KBM-7 (cell line): Measurements from ENCODE around the gene CYGB.
"Not testable (repeated sequence)": the region's sequence is repeated elsewhere in the genome, so short reads cannot be mapped to it uniquely, and the experiment has no call there.

ENCODE experiments used
- DNase-seq: peaks from one replicate; pipeline ENCODE4 v3.0.0-alpha.2; 2015
- in situ Hi-C: fragments of 300-500 bp; cut with MboI; formaldehyde crosslinking; loops from 2 replicates; pipeline ENCODE4 v1.14.3; 2020; ENCODE audit warnings: low sequenced_read_pairs, low pct_unique_long_range_greater_than_20kb, mixed read lengths

Gene CYGB

DNA sequence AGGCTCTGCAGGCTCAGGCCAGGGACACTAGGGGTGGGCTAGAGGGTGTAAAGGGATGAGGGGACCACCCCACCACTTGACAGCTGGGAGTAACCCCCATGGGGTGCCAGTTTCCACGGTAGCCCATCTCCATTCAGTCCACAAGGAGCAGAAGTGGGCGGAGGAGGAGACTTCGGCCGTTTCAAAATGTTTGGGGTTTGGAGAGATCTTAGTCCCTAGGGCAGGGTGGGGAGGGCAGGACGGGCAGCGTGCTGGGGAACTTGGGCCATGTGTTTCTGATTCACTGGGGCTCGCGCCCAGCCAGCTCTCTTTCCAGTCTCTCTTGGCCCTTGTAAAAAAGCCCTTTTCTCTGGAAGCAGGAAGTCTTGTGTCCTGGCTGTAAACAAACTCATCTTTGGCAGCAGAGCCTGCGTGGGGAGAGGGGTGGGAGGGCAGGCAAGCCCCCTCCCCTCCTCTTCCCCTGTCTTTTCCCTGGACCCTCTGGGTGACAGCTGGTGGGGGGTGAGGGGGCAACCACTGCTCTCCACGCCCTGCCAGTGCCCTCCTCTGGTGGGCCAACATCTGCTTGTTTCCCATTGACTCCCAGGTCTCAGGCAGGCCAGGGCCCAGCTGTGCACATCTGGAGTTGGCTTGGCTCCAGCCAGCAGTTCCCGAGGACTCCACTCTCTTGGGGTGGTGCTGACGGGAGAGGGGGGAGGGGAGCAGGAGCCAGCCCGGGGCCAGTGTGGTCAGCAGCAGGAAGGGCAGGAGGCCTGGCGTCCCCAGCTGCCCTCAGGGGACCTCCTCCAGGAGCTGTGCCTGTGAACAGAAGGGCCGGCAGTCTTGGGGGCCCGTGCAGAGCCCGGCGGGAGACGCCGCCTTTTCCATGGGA lies 8.1 kb downstream of the CYGB start:
- peak; percentile 21 for DNase-seq
- in situ Hi-C loops, result no loop called here

DNA sequence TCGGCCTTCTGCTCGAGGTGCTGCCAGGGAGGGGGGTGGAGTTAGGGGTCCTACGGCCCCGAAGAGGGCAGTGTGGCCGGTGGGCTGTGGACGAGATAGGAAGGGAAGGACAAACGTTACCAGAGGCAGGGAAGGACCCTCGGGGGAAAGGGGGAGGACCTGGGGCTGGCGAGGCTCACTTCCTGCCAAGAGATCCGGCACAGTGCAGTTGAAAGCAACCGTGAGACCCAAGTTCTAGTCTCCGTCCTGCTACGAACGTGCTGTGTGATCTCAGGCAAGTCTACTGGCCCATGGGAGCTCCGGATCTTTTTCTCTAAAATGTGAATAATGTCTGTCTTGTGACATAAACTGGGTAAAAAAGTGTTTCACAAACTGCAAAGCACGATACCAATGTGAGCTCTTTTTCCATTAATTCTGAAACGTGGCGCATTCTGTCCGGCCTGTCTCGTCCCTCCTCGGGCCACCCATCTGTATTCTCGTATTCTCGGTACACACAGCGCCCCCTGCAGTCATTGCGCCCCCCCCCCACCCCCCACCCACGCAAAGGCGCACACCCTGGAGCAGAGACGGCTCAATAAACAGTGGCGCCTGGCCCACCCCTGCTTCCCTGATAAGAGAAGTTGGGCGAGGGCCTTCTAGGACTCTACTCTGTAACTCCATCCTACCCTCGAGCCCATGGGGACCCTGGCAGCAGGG lies 8.8 kb downstream of the CYGB start:
- no peak for DNase-seq
- in situ Hi-C loops, result no loop called here

DNA sequence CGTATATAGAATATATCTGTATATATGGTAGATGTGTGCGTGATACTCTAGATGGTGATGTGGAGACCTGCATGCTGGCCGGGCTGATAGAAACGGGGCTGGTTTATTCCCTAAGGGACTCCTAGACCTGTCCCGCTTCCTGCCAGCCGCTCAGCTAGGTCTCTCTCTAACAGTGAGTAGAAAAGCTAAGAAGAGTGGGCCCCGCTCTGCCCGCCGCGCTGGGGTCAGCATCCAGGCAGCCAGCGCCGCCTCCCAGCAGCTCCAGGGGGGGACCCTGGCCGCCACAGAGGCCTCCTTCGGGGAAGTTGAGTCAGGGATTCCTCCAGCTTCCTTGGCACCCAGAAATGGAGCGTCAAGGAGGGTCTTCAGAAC lies 9.4 kb downstream of the CYGB start:
- no peak for DNase-seq
- in situ Hi-C loops, result no loop called here

DNA sequence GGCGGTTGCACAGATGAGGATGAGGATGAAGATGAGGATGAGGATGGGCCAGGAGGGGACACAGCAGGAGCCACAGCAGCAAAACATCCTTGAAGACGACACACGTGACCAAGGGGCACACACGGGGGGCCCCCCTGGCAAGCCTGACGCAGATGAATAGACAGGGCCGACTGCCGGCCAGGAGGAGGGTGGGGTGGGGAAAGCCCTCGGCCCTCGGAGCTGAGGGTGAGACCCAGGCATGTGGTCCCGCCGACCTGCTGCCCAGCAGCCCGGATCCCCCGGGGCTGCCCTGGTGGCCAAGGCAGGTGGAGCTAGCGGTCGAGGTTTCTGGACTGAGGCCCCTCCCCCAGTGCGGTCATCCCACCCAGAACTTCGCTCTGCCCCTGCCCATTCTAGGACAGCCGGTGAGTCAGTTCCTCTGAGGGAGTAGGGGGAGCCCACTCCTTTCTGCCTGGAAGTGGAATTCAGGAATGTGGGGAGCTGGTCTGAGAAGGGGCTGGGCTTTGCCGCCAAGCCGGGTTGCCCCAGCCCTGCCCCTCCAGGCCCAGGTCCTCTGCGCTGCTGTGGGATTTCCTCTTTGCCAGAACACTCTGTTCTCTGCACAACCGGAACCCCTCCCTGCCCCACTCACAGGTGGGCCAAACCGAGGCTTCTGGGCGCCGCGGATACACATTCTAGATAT lies 9.9 kb downstream of the CYGB start:
- DNase-seq, result no peak
- in situ Hi-C loops, result no loop called here

DNA sequence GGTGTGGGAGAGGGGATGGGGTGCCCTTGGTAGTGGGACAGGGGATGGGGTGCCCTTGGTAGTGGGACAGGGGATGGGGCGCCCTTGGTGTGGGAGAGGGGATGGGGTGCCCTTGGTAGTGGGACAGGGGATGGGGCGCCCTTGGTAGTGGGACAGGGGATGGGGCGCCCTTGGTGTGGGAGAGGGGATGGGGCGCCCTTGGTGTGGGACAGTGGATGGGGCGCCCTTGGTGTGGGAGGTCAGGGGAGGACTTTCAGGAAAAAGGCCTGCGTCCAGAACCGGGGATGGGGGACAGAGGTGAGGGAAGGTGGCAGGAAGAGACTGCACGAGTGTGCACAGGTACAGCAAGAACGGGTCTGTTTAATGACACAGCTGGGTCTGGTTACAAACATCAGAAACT lies 10.5 kb downstream of the CYGB start:
- DNase-seq, in situ Hi-C loops: not testable (repeated sequence)

DNA sequence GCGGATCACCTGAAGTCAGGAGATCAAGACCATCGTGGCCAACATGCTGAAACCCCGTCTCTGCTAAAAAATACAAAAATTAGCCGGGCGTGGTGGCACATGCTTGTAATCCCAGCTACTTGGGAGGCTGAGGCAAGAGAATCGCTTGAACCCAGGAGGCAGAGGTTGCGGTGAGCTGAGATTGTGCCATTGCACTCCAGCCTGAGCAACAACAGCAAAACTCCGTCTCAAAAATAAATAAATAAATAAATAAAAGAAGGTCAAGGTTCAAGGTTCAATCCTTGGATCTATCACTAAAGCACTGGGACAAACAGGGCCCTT lies 12.0 kb downstream of the CYGB start:
- in situ Hi-C loops, DNase-seq: not testable (repeated sequence)

DNA sequence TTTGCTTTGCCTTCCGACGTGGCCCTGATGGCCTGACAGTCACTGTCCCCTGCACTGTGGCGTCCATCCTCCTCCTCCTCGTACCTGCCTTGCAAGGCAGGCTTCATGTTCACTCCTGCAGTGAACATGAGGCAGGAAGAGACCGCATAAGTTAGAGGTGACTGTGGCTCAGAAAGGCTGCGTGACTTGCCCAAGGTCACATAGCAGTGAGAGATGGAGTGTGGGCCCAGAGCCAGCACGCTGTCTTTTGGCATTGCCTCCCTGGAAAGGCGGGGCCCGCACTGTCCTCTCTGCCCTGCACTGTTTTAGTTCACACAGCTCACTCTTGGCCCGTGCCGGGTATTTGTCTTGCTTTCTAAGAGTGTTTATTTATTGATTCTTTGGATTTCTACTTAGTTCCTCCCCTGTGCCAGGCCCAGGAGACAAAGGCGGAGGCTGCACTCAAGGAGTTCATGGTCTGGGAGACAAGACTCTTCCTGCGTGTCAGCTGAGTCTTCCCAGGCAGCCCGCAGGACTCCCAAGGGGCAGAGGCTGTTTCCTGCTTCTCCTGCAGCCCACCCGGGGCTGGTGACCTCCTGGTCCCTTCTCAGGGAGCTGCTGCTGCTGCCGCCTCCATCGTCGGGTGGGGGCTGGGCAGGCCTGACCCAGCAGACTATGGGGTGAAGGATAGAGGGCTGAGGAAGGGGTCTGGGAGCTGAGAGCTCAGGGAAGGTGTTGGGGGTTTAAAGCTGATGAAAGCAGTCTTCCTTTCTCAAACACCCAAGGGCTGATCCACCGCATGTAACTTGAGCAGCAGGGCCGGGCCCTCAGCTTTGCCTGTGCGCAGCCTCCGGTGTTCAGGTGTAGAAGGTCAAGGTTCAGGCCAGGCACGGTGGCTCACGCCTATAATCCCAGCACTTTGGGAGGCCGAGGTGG lies 12.7 kb downstream of the CYGB start:
- in situ Hi-C loops, result no loop called here
- no peak for DNase-seq

DNA sequence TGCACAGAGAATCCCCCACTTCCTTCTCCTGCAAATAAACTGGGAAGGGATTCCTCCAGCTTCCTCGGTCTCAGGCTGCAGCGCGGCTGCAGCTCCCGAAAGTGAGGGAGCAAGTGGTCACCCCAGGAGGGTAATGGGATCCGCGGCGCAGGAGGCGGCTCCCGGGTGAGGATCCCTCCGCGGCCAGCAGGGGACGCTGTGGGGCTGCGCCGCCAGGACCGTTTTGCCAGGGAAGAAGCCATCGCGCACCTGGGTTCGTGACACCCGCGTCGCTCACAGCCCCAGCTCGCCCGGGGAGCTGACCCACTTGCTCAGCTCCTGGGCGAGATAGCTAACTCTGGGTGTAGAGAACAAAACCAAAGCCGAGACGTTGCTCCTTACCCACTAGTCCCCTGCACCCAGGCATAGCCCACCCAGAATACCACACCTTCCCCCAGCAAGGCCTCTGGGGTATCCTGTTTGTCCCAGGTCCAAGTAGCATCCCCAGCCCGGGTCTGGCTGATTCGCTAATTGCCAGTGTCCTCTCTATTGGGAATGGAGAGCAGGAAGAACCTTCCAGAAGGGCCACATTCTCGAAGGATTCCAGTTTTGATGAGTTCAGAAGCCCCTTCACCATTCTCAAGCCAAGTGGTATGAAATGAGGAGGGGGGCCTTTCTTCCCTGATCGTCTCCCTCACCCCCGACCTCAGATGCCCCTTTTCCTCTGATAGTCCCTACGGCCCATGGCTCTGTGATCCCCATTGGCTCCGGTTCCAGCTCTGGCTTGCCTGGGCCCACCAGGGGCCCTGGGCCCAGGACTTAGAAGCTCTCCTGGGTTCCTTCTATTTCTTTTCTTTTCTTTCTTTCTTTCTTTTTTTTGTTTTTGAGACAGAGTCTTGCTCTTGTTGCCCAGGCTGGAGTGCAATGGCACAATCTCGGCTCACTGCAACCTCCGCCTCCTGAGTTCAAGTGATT lies 14.1 kb downstream of the CYGB start:
- DNase-seq, result peak; percentile 85
- in situ Hi-C loops, result no loop called here

DNA sequence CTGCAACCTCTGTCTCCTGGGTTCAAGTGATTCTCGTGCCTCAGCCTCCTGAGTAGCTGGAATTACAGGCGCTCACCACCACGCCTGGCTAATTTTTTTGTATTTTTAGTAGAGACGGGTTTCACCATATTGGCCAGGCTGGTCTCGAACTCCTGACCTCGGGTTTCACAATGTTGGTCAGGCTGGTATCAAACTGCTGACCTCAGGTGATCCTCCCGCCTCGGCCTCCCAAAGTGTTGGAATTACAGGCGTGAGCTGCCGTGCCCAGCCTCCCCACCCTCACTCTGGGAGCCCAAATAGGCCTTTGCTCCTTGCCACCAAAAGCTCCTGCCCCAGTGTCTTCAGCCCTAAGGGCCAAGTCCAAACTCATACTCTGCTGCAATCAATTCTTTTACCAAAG lies 15.8 kb downstream of the CYGB start:
- DNase-seq, in situ Hi-C loops: not testable (repeated sequence)

DNA sequence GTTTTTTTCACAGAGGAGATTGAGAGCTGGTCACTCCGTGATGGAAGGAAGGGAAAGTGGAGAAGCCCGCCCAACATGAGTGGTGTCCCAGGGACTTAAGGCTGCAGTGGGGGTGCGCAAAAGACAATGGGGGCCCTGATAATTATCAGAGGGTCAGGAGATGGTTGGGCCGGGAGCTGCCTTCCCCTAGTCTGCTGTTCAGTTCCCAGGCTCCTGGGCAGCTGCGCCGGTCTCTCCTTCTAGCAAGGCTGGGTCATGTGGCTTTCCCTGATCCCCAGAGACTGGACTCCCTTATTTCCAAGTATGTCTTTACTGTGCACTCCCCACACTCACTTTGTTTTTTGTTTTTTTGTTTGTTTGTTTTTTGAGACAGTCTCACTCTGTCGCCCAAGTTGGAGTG lies 16.2 kb downstream of the CYGB start:
- no peak for DNase-seq
- in situ Hi-C loops, result no loop called here

DNA sequence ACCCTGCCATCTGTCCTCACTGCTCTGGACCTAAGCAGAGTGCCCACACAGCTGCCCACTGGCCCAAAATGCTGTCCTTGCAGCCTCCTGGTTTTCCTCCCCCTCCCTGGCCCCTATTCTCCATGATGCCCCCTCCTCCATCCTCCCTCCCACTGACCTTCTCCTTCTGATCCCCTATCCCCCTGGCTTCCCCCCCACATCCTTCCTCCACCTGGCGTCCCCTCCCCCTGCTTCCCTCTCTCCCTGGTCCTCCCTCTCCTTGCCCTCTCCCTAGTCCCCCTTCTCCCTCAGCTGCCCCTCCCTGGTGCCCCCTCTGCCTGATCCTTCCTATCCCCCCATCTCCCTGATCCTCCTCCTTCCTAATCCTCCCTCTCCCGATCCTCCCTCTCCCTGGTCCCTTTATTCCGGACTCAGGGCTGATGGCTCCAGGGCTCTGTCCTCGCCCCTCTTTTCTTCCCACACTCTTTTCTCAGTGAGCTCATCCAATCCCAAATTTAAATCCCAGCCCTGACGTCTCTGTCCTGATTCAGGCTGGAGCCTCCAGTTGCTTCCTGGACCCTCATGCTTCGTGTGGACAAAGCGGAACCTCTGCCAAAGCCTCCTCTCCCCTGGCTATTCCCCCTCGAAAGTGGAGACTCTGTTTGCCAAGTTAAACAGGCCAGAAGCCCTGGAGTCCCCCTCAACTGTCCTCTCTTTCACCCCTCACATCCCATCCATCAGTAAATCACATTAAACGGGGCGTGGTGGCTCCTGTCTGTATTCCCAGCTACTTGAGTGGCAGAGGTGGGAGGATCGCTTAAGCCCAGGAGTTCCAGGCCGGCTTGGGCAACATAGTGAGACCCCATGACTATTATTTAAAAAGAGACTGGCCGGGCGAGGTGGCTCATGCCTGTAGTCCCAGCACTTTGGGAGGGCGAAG lies 18.2 kb downstream of the CYGB start:
- in situ Hi-C loops, result no loop called here
- DNase-seq, result no peak

DNA sequence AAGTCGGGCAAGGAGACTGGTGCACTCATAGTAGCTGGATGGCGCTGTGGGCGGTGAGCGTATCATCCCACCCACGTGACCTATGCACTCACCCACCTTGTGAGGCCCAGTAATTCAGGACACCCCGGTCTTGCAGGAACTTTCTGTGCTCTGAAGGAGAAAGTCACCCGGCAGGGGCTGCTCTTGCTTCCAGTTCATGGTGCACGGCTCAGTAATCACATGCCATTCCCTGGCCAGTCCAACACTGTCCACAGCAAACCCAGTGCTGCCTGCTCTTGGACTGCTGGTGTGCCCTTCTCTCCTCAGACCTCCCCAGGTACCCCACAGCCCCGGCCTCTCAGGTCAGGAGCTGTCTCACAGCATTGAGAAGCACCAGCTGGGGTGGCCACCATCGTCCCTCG lies 19.9 kb downstream of the CYGB start:
- no peak for DNase-seq
- in situ Hi-C loops, result no loop called here

DNA sequence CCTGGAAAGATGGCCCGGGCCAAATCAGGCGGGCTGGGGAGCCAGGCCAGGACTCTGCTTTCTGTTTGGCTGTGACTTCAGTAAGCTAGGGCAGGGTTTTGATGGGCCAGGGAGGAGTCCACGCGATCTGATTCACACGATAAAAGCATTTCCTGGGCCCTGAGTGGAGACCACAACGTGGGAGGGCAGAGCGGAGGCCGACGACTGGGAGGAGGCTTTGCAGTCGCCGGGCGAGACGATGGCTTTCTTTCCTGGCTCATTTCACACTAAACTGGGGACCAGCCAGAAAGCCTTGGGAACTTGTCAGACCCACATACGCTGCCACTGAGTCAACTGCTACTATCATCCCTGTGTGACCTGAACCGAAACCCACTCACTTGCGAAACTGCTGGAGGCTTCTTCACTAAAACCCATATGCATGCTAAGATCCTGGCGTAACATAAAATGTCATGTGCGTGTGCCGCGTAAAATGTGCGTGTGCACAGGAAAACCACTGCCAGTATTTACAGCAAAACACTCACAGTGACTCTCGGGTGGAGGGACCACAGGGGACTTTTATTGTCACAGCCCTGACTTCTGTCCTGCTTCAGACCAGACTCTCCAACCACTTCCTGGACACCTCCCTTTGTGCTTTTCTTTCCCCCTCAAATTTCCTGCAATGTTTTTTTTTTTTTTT lies 22.1 kb downstream of the CYGB start:
- DNase-seq, result peak; percentile 80

DNA sequence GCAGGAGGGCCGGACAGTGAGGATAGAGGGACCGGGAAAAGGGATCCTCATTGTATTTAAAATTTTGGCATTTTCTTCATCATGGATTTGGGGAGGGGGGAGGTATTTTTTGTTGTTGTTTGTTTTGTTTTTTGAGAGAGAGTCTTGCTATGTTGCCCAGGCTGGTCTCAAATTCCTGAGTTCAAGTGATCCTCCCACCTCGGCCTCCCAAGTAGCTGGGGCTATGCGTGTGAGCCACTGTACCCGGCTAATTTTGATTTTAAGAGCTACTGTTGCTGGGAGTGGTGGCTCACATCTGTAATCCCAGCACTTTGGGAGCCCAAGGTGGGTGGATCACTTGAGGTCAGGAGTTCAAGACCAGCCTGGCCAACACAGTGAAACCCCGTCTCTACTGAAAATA lies 23.2 kb downstream of the CYGB start:
- DNase-seq, in situ Hi-C loops: not testable (repeated sequence)

More for the DNA sequence above, 22.1 kb downstream of the CYGB start:
- in situ Hi-C loops, result no loop called here

DNA sequence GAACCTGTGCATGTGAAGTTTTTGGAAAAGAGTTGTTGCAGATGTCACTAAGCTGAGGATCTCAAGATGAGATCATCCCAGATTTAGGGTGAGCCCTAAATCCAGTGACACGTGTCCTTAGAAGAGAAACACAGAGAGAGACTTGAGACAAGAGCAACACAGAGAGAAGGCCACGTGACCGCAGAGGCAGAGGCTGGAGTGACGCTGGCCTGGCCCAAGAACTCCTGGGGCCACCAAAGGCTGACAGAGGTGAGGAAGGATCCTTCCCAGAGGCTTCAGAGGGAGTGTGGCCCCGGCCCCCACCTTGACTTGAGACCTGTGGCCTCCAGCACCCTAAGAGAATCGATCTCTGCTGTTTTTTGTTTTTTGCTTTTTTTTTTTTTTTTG lies 24.2 kb downstream of the CYGB start:
- in situ Hi-C loops, result no loop called here
- no peak for DNase-seq

DNA sequence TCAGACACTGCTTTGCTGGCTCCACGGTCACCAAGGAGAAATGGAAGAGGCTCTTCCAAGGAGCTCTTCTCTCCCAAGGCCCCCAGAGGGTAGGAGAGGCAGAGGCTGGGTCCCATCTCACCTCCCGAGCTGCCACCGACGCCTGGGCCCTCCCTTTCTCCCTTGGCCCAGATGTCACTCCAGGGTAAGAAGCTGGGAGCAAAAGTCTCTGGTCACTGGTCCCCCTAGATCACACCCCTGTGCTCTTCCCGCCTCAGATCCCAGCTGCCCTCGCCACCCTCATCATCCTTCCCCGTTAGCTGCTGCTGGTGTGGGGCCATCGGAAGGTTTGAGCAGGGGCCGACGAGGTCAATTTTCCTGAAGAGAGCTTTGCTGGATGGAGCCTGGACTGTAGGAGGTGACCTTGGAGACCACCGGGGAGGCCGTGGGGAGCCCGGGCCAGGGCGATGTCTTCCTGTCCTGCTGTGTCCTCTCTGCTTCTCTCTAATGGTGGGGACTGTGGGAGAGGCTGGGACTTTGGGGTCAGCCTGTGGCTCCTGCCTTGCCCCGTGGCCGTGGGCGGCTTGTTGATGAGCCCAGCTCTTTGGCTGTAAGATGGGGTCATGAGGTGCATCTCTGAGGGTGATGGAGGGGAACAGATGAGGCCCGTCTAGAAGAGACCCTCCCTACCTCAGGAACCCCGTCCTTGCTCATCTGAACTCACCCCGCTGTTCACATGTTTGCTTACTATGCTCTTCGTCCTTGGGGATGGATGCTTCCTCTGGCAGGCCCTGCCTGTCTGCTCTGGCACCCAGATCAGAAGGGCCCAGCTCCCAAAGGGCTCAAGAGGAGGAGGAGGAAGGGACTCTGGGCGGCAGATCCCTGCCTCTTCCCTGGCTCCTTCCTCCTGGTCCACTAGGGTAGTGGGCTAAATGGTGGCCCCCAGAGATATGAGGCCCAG lies 24.9 kb downstream of the CYGB start:
- DNase-seq, result no peak
- in situ Hi-C loops, result no loop called here
